GM18951 (cell line): ENCODE data around the gene FXYD2.

Experiments used
- POLR2A ChIP-seq: IDR thresholded peaks from 4 replicates; pipeline ENCODE4 v1.6.1; 2011; ENCODE audit warnings: mild to moderate bottlenecking; ENCODE audit not compliant: insufficient read length, insufficient read depth; ENCODE audit errors: extremely low read depth
- in situ Hi-C: fragments of 300-500 bp; cut with MboI; formaldehyde crosslinking; loops from one replicate; pipeline ENCODE4 v1.12.0; 2022; ENCODE audit warnings: low sequenced_read_pairs, mixed read lengths, inconsistent platforms; ENCODE audit not compliant: unreplicated experiment

FXYD2 gene

GRCh38 chr11:117827521-117828511, 3.3 kb upstream of the FXYD2 start:
- no peak for TF ChIP-seq POLR2A
- in situ Hi-C loops: no loop called here

- in situ Hi-C loops: no loop called here
- TF ChIP-seq POLR2A: no peak
These were observed 2.3 kb upstream of the FXYD2 start for GRCh38 chr11:117826832-117827231.

GRCh38 chr11:117826190-117826570, 1.6 kb upstream of the FXYD2 start:
- no peak for TF ChIP-seq POLR2A

GRCh38 chr11:117825538-117826189, 1.1 kb upstream of the FXYD2 start:
- no peak for TF ChIP-seq POLR2A
- in situ Hi-C loops: no loop called here

More at GRCh38 chr11:117826190-117826570, 1.6 kb upstream of the FXYD2 start:
- in situ Hi-C loops: no loop called here

GRCh38 chr11:117823946-117824420, 561 bp downstream of the FXYD2 start:
- in situ Hi-C loops: no loop called here
- TF ChIP-seq POLR2A: no peak

- no peak for TF ChIP-seq POLR2A
- in situ Hi-C loops: no loop called here
These were observed 1.1 kb downstream of the FXYD2 start for GRCh38 chr11:117823294-117823945.

- in situ Hi-C loops: no loop called here
These were observed 2.2 kb downstream of the FXYD2 start for GRCh38 chr11:117822074-117823033.

GRCh38 chr11:117821431-117821830, 3.1 kb downstream of the FXYD2 start:
- no peak for TF ChIP-seq POLR2A
- in situ Hi-C loops: no loop called here

More at GRCh38 chr11:117822074-117823033, 2.2 kb downstream of the FXYD2 start:
- TF ChIP-seq POLR2A: no peak

GRCh38 chr11:117820516-117820915, 4.0 kb downstream of the FXYD2 start:
- in situ Hi-C loops: no loop called here
- no peak for TF ChIP-seq POLR2A

- in situ Hi-C loops: no loop called here
- no peak for TF ChIP-seq POLR2A
These were observed 4.5 kb downstream of the FXYD2 start for GRCh38 chr11:117820071-117820470.

GRCh38 chr11:117819096-117820040, 5.2 kb downstream of the FXYD2 start:
- TF ChIP-seq POLR2A: no peak
- in situ Hi-C loops: no loop called here
